SKM-1 (cell line): ENCODE results near the gene ZBTB8OS.
"Not testable (repeated sequence)": the region's sequence is repeated elsewhere in the genome, so short reads cannot be mapped to it uniquely, and the experiment has no call there.

Source experiments
- DNase-seq: peaks from one replicate; lab custom pipeline; 2025; ENCODE audit not compliant: unreplicated experiment; lab: John Stamatoyannopoulos, UW

Gene ZBTB8OS

GRCh38 chr1:32650752-32651460, 556 bp upstream of the ZBTB8OS start, which contains the start of gene RBBP4:
TSS of gene RBBP4 (plus strand) at chr1:32651208. CDS start at chr1:32651307, 99 bp downstream.
- peak; percentile 93 for DNase-seq

GRCh38 chr1:32647308-32648134, 2.8 kb downstream of the ZBTB8OS start:
- no peak for DNase-seq

GRCh38 chr1:32644426-32644825, 5.9 kb downstream of the ZBTB8OS start:
- no peak for DNase-seq

DNA sequence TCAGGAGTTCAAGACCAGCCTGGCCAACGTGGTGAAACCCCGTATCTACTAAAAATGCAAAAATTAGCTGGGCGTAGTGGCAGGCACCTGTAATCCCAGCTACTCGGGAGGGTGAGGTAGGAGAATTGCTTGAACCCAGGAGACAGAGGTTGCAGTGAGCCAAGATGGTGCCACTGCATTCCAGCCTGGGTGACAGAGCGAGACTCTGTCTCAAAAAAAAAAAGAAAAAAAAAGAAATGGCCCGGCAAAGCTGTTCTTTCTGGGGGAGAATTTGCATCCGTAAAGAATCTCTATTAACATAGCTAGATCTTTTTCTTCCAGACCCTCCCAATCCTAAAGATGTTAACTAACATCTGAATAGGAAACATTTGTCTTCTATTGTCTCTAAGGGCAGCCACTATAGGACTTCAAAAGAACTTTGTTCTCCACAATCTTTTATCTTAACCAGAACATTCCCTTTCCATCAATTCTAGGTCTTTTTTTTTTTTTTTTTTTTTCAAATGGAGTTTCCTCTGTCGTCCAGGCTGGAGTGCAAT, 8.0 kb downstream of the ZBTB8OS start:
- DNase-seq, result not testable (repeated sequence)

- no peak for DNase-seq
These were observed 10.8 kb downstream of the ZBTB8OS start for GRCh38 chr1:32639489-32640075.

- DNase-seq, result no peak
These were observed 13.3 kb downstream of the ZBTB8OS start for GRCh38 chr1:32636914-32637645.

- DNase-seq, result no peak
These were observed 14.7 kb downstream of the ZBTB8OS start for GRCh38 chr1:32635508-32636277.

- DNase-seq, result no peak
These were observed 17.5 kb downstream of the ZBTB8OS start for GRCh38 chr1:32632829-32633228.

DNA sequence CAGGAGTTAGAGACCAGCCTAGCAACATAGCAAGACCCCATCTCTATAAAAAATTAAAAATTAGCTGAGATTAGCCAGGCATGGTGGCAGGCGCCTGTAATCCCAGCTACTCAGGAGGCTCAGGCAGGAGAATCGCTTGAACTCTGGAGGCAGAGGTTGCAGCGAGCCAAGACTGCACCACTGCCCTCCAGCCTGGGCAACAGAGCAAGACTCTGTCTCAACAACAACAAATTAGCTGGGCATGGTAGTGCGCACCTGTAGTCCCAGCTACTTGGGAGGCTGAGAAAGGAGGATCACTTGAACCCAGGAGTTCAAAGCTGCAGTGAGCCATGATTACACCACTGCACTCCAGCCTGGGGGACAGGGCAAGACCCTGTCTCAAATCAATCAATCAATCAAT, 20.2 kb downstream of the ZBTB8OS start:
- DNase-seq, result not testable (repeated sequence)

DNA sequence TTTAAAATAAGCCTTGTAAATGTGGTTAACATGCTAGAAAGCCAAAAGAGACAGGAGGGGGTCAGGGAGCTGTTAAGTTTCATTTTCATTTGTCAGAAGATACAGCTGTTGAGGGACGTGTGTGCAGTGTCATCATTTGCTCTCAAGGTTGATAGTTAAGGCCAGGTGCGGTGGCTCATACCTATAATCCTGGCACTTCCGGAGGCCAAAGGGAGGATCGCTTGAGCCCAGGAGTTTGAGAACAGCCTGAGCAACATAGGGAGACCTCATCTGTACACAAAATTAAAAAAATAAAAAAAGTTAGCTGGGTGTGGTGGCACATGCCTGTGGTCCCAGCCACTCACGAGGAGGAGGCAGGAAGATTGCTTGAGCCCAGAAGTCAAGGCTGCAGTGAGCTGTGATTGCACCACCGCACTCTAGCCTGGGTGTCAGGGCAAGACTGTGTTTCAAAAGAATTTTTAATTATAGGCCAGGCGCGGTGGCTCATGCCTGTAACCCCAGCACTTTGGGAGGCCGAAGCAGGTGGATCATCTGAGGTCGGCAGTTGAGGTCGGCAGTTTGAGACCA, 22.7 kb downstream of the ZBTB8OS start:
- no peak for DNase-seq

- no peak for DNase-seq
These were observed 24.2 kb downstream of the ZBTB8OS start for GRCh38 chr1:32626176-32626575.

- DNase-seq, result no peak
These were observed 26.6 kb downstream of the ZBTB8OS start for GRCh38 chr1:32623775-32624174.

DNA sequence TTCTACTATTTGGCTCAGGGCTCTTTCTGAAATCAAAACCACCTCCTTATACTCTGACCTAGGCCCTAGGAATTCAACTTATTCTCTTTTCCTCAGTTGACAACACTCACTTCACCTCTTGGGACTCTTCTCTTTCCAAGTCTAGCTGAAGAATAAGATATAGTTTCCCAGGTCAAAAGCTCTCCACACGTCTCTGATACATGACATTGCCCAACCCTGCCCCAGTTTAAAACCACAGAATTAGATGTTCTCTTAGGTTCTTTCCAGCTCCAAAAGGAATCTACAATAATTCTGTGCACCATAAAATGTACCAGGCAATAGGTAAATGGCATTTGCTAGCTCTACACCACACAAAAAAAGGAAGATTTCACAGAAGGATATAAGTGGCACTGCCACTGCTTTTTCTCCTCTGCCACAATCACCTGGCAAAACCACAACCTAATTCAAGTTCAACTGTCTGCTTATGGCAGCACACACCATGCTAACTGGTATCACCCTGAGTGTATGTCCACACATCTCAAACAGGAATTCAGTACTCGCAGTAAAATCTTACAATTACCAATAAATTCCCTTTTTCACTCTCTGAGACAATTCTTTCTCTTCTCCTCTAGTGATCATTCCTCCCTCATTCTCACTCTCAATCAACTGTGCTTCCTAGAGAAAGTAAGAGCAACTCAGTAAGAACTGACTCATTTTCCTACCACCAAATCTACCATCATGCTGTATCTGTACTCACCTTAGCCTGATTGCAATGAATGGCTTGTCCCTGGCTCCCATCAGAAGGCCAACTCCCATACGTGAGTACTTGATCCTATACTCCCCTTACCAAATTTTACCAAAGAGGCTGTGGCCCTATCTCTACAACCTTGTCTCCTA, 27.3 kb downstream of the ZBTB8OS start:
- no peak for DNase-seq

GRCh38 chr1:32622205-32622604, 28.1 kb downstream of the ZBTB8OS start:
- DNase-seq, result no peak

GRCh38 chr1:32619701-32620485, 30.5 kb downstream of the ZBTB8OS start:
- no peak for DNase-seq

GRCh38 chr1:32618673-32619221, 31.6 kb downstream of the ZBTB8OS start:
- DNase-seq, result no peak

- no peak for DNase-seq
These were observed 36.9 kb downstream of the ZBTB8OS start for GRCh38 chr1:32613472-32613871.
